GM19467 (cell line): ENCODE measurements around the gene CCDC85A.

ENCODE experiments used
- ATAC-seq: cut with Tn5 transposase; IDR thresholded peaks from one replicate; pipeline ENCODE4 v1.9.1; 2021; ENCODE audit warnings: mild to moderate bottlenecking, moderate library complexity; ENCODE audit not compliant: unreplicated experiment

The CCDC85A gene

GRCh38 chr2:56192664-56193305 lies 9.0 kb downstream of the CCDC85A start:
- no peak for ATAC-seq

GRCh38 chr2:56195563-56195962 lies 11.8 kb downstream of the CCDC85A start:
- no peak for ATAC-seq

GRCh38 chr2:56197816-56198215 lies 14.0 kb downstream of the CCDC85A start:
- no peak for ATAC-seq

- ATAC-seq, result no peak
Observed at GRCh38 chr2:56198936-56199335, 15.1 kb downstream of the CCDC85A start.

- no peak for ATAC-seq
Observed at GRCh38 chr2:56199492-56199891, 15.7 kb downstream of the CCDC85A start.

- no peak for ATAC-seq
Observed at GRCh38 chr2:56202381-56203121, 18.8 kb downstream of the CCDC85A start.

GRCh38 chr2:56204556-56204955 lies 20.8 kb downstream of the CCDC85A start:
- ATAC-seq, result no peak

GRCh38 chr2:56206250-56206649 lies 22.5 kb downstream of the CCDC85A start:
- no peak for ATAC-seq

- ATAC-seq, result no peak
Observed at GRCh38 chr2:56207760-56208159, 24.0 kb downstream of the CCDC85A start.

- ATAC-seq, result no peak
Observed at GRCh38 chr2:56208380-56208779, 24.6 kb downstream of the CCDC85A start.

GRCh38 chr2:56209701-56210100 lies 25.9 kb downstream of the CCDC85A start:
- no peak for ATAC-seq

- no peak for ATAC-seq
Observed at GRCh38 chr2:56210291-56210690, 26.5 kb downstream of the CCDC85A start.

GRCh38 chr2:56211048-56211447 lies 27.3 kb downstream of the CCDC85A start:
- no peak for ATAC-seq

GRCh38 chr2:56215911-56216310 lies 32.1 kb downstream of the CCDC85A start:
- ATAC-seq, result no peak

- no peak for ATAC-seq
Observed at GRCh38 chr2:56217106-56217505, 33.3 kb downstream of the CCDC85A start.

- ATAC-seq, result no peak
Observed at GRCh38 chr2:56222481-56222880, 38.7 kb downstream of the CCDC85A start.

- ATAC-seq, result no peak
Observed at GRCh38 chr2:56224316-56224715, 40.5 kb downstream of the CCDC85A start.

- ATAC-seq, result no peak
Observed at GRCh38 chr2:56227811-56228210, 44.0 kb downstream of the CCDC85A start.

- ATAC-seq, result no peak
Observed at GRCh38 chr2:56229397-56230060, 45.7 kb downstream of the CCDC85A start.

- no peak for ATAC-seq
Observed at GRCh38 chr2:56230156-56230555, 46.4 kb downstream of the CCDC85A start.

GRCh38 chr2:56231361-56231760 lies 47.6 kb downstream of the CCDC85A start:
- no peak for ATAC-seq

- ATAC-seq, result no peak
Observed at GRCh38 chr2:56232912-56233311, 49.1 kb downstream of the CCDC85A start.
